Tibial artery (tissue), 4 donors: ENCODE data around the gene MTHFD1L.
A peak's percentile ranks its signal among the peaks of the same experiment; 100 is the strongest.

Source experiments
- DNase-seq, 2 donors: peaks; one replicate each; pipeline ENCODE4 v3.0.0-alpha.2; 2019
- H3K27ac ChIP-seq, 2 donors: fragments of 200-600 bp; sonication (generic) in 1 of 2; 1 replicate in 1 of 2; 2 replicates in 1 of 2; pipeline ENCODE4 v1.5.1; 2018 to 2019; ENCODE audit warnings: mild to moderate bottlenecking in 1 of 2
- H3K27me3 ChIP-seq, 2 donors: fragments of 200-600 bp; sonication (generic) in 1 of 2; one replicate each; pipeline versions ENCODE4 v1.5.1 to v1.6.0; 2016 to 2019
- H3K36me3 ChIP-seq, 3 donors: fragments of 200-600 bp; sonication (generic) in 2 of 3; one replicate each; pipeline ENCODE4 v1.5.1; 2016 to 2019; ENCODE audit warnings: mild to moderate bottlenecking in 2 of 3
- H3K4me1 ChIP-seq, 4 donors: fragments of 200-600 bp; sonication (generic) in 2 of 4; 1 replicate in 3 of 4; 2 replicates in 1 of 4; pipeline ENCODE4 v1.5.1; 2016 to 2019
- H3K4me3 ChIP-seq, 2 donors: fragments of 200-600 bp; sonication (generic) in 1 of 2; 1 replicate in 1 of 2; 2 replicates in 1 of 2; pipeline ENCODE4 v1.5.1; 2018 to 2019; ENCODE audit warnings: mild to moderate bottlenecking in 2 of 2
- H3K9me3 ChIP-seq, 3 donors: fragments of 200-600 bp; sonication (generic) in 1 of 3; one replicate each; pipeline ENCODE4 v1.5.1; 2016 to 2019
- intact Hi-C: fragments of 100-400 bp; cut with DNase I; formaldehyde crosslinking; loops from one replicate; pipeline ENCODE4 v1.15.0; 2023; ENCODE audit warnings: low total_unique reads
- TF ChIP-seq, protein P1 (sequence below), 2 experiments: fragments of 200-600 bp in 1 of 2; fragments of 450-650 bp in 1 of 2; IDR thresholded peaks; one replicate each; pipeline ENCODE4 v1.5.1; 2017 to 2019; ENCODE audit warnings: antibody characterized with exemption in 2 of 2, mild to moderate bottlenecking in 1 of 2, moderate library complexity in 1 of 2

MTHFD1L gene

DNA sequence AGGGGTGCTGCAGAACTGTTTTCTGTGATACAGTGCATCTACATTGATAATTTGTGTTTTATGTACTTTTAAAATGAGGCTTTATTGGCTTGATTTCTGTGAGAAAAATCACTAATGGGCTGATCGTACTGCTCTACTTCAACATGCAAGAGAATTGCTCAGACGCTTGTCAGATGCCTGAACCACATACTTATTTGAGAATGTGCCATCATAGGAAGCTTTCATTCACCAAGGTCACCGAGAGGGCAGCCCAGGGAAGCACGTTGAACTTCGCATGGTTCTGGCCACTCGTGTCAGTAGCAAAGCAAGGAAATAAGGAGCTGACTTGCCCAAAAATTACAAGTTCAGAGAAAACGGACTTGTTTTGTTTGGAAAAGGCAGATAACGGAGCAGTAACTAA, 205.8 kb downstream of the MTHFD1L start:
- intact Hi-C loops, result no loop called here
- H3K4me1 ChIP-seq, result peaks cover 0 to 58% (median 30%) of the 10 kb centered on the region in 4 donors
- peak; percentile 70 to 86 for DNase-seq

GRCh38 chr6:151073146-151073545, 207.6 kb downstream of the MTHFD1L start:
- Histone ChIP-seq H3K4me3 (no peak overlapping the region), H3K36me3 (no peaks in the 10 kb centered on the region), H3K27me3 (no peaks in the 10 kb centered on the region), H3K9me3 (no peaks in the 10 kb centered on the region), H3K27ac (no peak overlapping the region), H3K4me1 (peaks cover 0 to 46% (median 19%) of the 10 kb centered on the region in 4 donors)
- TF ChIP-seq, protein P1, sequence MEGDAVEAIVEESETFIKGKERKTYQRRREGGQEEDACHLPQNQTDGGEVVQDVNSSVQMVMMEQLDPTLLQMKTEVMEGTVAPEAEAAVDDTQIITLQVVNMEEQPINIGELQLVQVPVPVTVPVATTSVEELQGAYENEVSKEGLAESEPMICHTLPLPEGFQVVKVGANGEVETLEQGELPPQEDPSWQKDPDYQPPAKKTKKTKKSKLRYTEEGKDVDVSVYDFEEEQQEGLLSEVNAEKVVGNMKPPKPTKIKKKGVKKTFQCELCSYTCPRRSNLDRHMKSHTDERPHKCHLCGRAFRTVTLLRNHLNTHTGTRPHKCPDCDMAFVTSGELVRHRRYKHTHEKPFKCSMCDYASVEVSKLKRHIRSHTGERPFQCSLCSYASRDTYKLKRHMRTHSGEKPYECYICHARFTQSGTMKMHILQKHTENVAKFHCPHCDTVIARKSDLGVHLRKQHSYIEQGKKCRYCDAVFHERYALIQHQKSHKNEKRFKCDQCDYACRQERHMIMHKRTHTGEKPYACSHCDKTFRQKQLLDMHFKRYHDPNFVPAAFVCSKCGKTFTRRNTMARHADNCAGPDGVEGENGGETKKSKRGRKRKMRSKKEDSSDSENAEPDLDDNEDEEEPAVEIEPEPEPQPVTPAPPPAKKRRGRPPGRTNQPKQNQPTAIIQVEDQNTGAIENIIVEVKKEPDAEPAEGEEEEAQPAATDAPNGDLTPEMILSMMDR (IDR thresholded peaks at IDR 0.05), result no peak
- intact Hi-C loops, result no loop called here
- DNase-seq, result peak in 1 of 2 donors; percentile 5

More for the DNA sequence above, 205.8 kb downstream of the MTHFD1L start:
- TF ChIP-seq, protein P1 (IDR thresholded peaks at IDR 0.05), result no peak
- Histone ChIP-seq H3K36me3 (no peaks in the 10 kb centered on the region), H3K4me3 (peak overlapping the region; percentile 40 to 44), H3K27me3 (no peaks in the 10 kb centered on the region), H3K27ac (peak overlapping the region; percentile 69 to 75), H3K9me3 (no peaks in the 10 kb centered on the region)

DNA sequence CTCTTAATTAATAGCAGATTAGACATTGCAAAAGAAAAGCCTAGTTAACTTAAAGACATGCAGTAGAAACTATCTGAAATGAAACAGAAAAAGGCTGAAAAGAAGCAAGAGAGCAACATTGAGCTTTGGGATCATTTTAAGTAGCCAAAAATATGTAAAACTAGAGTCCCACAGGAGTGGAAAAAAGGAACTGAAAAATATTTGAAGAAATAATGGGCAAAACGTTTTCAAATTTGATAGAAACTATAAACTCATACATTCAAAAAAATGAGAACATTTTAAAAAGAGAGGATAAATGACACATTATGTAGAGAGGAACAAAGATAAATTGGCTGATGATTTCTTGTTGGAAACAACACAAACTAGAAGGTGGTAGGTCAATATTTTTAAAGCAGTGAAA, 208.2 kb downstream of the MTHFD1L start:
- Histone ChIP-seq H3K27me3 (no peaks in the 10 kb centered on the region), H3K4me3 (no peak overlapping the region), H3K27ac (no peak overlapping the region), H3K4me1 (peaks cover 0 to 40% (median 16%) of the 10 kb centered on the region in 4 donors), H3K36me3 (no peaks in the 10 kb centered on the region), H3K9me3 (no peaks in the 10 kb centered on the region)
- no peak for DNase-seq
- intact Hi-C loops, result no loop called here
- TF ChIP-seq, protein P1 (IDR thresholded peaks at IDR 0.05), result no peak

DNA sequence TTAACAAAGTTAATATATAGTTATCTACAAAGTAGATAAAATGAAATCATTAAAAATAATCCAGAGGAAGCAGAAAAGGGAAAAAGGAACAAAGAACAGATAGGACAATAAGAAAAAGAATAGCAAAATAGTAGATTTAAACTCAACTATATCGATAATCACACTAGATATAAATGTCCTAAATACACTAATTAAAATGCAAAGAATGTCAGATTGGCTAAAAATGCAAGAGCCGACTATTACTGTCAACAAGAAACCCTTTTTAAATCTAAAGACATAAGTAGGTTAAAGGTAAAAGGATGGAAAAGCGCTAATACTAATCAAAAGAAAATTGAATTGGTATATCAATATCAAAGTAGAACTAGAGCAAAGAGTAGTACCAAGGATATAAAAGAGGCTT, 209.5 kb downstream of the MTHFD1L start:
- no peaks in the 10 kb centered on the region for H3K9me3 ChIP-seq
- no peak overlapping the region for H3K27ac ChIP-seq
- TF ChIP-seq, protein P1 (IDR thresholded peaks at IDR 0.05), result no peak
- H3K4me1 ChIP-seq, result peaks cover 0 to 27% (median 4%) of the 10 kb centered on the region in 4 donors
- H3K27me3 ChIP-seq, result no peaks in the 10 kb centered on the region
- H3K36me3 ChIP-seq, result peaks cover 0 to 6% (median 0%) of the 10 kb centered on the region in 3 donors
- no peak for DNase-seq
- H3K4me3 ChIP-seq, result no peak overlapping the region
- intact Hi-C loops, result no loop called here

DNA sequence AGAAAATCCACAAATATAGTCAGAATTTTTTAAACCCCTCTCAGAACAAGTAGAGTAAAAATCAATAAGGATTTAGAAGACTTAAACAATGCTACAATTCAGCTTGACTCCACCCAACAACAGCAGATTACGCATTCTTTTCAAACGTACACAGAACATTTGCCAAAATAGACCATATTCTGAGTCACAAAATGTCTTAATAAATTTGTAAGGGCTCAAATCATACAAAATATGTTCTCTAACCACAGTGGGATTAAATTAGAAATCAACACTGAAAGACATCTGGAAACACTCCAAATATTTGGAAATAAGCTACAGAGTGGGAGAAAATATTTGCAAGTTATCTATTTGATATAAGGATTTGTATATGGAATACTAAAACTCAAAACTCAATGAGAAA, 210.0 kb downstream of the MTHFD1L start:
- Histone ChIP-seq H3K4me1 (peaks cover 0 to 22% (median 1%) of the 10 kb centered on the region in 4 donors), H3K36me3 (peaks cover 0 to 10% (median 0%) of the 10 kb centered on the region in 3 donors), H3K9me3 (no peaks in the 10 kb centered on the region), H3K27me3 (no peaks in the 10 kb centered on the region), H3K4me3 (no peak overlapping the region), H3K27ac (no peak overlapping the region)
- TF ChIP-seq, protein P1 (IDR thresholded peaks at IDR 0.05), result no peak
- no peak for DNase-seq
- intact Hi-C loops, result no loop called here
